ENCODE data around the gene EPHB2.

DNA sequence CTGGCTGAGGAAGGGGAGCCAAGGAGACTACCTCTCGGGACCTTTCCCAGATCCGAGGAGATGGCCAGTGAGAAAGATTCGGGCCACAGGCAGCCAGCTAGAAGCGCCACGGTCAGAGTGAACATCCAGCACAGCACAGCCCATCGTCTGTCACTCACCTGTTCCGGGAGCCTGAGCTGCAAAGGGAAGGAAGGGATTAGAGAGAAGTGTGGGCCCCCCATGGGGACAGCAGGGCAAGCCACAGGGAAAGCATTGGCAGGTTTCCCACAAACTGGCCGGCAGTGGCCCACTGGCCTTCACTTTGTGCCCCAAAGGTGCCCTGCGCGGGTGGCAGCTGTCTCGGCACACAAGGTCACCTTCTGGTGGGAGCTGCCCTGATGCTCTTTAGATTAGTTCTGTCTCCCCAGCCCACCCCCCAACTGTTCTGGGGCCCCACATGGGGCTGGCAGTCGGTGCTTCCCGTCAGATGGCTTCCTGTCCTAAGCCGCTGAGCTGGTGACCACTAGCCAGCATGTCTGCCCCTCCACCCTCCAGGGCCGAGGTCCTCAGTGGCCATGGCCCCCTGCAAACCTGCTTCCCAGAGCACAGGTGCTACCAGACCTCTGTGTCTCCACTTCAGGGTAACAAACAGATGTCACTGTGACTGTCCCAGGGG is 205.3 kb downstream of the EPHB2 start:
- TF ChIP-seq, protein P1, sequence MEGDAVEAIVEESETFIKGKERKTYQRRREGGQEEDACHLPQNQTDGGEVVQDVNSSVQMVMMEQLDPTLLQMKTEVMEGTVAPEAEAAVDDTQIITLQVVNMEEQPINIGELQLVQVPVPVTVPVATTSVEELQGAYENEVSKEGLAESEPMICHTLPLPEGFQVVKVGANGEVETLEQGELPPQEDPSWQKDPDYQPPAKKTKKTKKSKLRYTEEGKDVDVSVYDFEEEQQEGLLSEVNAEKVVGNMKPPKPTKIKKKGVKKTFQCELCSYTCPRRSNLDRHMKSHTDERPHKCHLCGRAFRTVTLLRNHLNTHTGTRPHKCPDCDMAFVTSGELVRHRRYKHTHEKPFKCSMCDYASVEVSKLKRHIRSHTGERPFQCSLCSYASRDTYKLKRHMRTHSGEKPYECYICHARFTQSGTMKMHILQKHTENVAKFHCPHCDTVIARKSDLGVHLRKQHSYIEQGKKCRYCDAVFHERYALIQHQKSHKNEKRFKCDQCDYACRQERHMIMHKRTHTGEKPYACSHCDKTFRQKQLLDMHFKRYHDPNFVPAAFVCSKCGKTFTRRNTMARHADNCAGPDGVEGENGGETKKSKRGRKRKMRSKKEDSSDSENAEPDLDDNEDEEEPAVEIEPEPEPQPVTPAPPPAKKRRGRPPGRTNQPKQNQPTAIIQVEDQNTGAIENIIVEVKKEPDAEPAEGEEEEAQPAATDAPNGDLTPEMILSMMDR (IDR thresholded peaks at IDR 0.05), result no peak
- no peak for TF ChIP-seq POLR2A (IDR thresholded peaks at IDR 0.05)
